GM12874 (cell line): ENCODE data around the gene PGBD5.

Experiments
- TF ChIP-seq, protein P1 (sequence below): IDR thresholded peaks from 2 replicates; pipeline ENCODE4 v1.5.1; 2011; ENCODE audit warnings: low read depth, mild to moderate bottlenecking, control low read depth, low read length, moderate library complexity; ENCODE audit not compliant: insufficient read depth

Gene PGBD5

DNA sequence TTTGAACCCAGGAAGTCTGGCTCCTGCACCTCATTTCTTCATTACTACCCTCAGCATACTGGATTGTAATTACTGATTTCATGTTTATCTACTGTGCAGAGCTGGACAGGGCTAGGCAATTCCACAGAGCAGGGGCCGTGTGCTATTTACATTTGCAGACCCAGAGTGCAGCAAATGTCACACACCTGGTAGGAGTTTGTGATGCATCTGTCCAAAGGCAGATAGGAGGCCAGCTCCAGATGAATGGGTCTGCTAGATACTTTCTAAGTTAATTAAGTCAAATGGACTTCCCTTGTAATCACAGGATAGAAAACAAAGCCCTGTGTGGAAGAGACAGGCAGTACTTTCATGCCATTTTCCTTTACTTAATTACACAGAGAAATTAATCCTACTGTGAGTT is 46.2 kb downstream of the PGBD5 start:
- TF ChIP-seq, protein P1, sequence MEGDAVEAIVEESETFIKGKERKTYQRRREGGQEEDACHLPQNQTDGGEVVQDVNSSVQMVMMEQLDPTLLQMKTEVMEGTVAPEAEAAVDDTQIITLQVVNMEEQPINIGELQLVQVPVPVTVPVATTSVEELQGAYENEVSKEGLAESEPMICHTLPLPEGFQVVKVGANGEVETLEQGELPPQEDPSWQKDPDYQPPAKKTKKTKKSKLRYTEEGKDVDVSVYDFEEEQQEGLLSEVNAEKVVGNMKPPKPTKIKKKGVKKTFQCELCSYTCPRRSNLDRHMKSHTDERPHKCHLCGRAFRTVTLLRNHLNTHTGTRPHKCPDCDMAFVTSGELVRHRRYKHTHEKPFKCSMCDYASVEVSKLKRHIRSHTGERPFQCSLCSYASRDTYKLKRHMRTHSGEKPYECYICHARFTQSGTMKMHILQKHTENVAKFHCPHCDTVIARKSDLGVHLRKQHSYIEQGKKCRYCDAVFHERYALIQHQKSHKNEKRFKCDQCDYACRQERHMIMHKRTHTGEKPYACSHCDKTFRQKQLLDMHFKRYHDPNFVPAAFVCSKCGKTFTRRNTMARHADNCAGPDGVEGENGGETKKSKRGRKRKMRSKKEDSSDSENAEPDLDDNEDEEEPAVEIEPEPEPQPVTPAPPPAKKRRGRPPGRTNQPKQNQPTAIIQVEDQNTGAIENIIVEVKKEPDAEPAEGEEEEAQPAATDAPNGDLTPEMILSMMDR, result no peak

DNA sequence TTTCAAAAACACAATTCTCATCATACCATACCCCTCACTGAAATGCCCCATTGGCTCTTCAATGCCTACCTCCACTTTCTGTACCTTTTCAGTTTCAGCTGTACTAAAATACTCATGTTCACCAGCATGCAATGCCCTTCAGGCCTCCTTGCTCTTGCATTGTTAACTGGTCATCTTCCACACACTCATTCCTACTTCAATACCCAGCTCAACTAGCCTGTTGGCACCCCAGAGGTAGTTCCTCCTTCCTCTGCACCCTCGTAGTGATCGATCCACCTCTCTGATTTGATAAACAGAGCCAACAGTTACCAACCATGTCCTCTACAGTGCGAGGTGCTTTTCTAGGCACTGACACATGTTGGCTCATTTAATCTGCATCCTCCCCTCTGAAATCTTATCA is 46.7 kb downstream of the PGBD5 start:
- TF ChIP-seq, protein P1, result no peak

DNA sequence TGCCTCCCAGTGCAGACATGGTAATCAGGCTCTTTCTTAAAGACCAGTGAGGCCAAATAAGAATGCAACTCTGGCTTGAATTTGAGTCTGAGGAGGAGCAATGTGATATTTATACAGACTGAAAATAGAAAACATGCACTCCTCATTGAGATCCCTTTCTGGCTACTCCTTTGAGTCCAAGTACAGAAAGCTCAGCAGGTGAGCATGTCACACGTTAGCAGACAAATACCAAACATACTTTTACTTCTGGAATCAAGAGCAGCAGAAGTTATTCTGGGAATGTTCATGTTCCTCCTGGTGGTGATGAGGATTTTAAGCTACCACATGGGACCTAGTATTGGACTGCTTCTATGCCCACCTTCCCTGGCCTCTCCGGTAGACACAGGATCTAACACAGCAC is 48.3 kb downstream of the PGBD5 start:
- TF ChIP-seq, protein P1, result no peak

DNA sequence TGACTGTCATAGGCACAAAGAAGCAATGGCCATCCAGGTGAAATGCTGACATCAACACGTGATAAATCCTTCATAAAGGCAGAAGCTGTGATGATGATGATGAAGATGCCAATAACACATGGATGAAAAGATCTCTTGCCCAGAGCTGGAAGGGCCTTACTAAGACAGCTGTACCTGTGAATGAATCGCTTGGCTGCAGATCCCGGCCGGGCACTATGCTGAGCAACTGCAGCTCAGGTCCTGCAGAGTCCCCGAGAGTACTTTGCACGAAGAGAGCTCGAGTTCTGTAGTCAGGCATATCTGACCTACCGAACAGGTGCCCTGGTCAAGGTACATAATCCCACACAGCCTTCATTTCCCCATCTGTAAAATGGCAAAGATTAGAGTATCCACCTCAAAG is 48.8 kb downstream of the PGBD5 start:
- TF ChIP-seq, protein P1, result no peak

DNA sequence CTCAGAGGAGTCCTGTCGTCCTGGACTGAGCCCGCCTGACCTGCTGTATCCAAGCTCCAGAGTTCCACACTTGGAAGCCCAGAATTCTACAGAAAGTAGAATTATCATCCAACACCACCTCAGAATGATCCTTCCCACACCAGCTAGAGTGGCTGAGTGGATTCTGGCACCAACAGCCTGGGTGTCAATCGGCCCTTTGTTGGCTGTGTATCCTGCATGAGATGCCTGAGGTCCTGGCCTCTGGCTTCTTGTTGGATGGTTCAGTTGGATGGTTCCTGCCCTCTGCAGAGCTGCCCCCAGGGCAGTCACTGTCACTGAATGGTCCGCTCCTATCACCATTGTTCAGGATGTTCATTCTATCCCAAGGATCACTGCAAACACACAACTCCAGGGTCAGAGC is 49.8 kb downstream of the PGBD5 start:
- TF ChIP-seq, protein P1, result no peak

DNA sequence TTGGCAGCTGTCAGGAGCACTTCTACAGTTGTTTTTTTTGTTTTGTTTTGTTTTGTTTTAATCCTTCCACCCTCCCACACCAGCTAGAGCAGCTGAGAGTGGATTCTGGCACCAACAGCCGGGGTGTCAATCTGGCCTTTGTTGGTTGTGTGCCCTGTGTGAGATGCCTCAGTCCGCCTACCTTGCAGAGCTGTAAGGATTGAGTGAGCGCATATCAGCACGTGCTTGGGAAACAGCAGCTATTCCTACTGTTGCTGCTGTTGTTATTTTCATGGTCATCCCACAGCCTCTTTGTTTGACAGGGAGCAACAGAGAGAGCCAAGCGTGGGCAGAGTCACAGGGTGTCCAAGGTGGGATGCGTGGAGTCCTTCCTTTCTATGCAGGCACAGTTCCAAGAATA is 50.4 kb downstream of the PGBD5 start:
- TF ChIP-seq, protein P1, result no peak

DNA sequence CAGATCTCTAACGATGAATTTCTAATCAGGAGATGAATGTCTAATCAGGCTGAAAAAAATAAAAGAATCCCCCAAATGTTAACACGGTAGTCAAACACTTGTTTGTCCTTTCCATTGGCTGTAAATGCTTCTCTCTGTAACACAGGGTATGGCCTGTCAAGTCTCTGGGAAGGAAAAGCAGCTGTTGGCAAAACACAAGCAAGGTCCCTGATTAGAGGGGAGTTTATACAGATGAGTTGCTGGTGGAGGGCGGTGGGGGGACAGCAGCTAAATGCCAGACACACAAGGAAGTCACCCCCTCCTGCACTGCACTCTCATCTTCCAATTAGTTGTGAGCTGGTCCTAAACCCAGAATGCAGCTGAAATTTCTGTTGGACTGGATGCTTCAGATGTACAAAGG is 51.0 kb downstream of the PGBD5 start:
- TF ChIP-seq, protein P1, result no peak
